ENCODE measurements around the gene SMO. TPM values are rescaled to one million over a fixed set of nuclear protein-coding genes. Genes with fewer than 3 reads are reported as not detected.

Gene SMO
- total and polyA plus RNA-seq, 2 donors (not counting 3 experiments of a cell fraction or from before 2014, with no cell fraction given) = 13.2 to 16.5 TPM

GRCh38 chr7:129163875-129164544 is 24.4 kb upstream of the SMO start:
- Histone ChIP-seq H3K9me1 (replicated peaks; ENCODE audit: control insufficient read depth, extremely low read depth, insufficient read depth, low read length) (no peaks in the 10 kb centered on the region), H3K27ac (ENCODE audit: insufficient read depth, low read depth, low read length) (no peak overlapping the region), H2AFZ (ENCODE audit: low read depth, low read length) (no peak overlapping the region), H3K4me2 (ENCODE audit: insufficient read depth, low read length) (no peak overlapping the region), H3K4me3 (replicated peaks in 1 of 3; ENCODE audit: insufficient read depth in 1 of 3, low read depth in 1 of 3, low read length in 3 of 3) (no peak overlapping the region), H3K79me2 (ENCODE audit: control insufficient read depth, insufficient read depth, low read length) (no peaks in the 10 kb centered on the region), H3K4me1 (ENCODE audit: control insufficient read depth, extremely low read depth, insufficient read depth, low read length) (no peaks in the 10 kb centered on the region), H3K9ac (replicated peaks; ENCODE audit: extremely low read depth, insufficient read depth, low read length) (no peak overlapping the region), H3K36me3 (ENCODE audit: control insufficient read depth in 2 of 2, extremely low read depth in 1 of 2, insufficient read depth in 2 of 2, low read length in 2 of 2) (no peaks in the 10 kb centered on the region), H4K20me1 (replicated peaks; ENCODE audit: control insufficient read depth, extremely low read depth, insufficient read depth, low read length) (no peaks in the 10 kb centered on the region), H3K9me3 (replicated peaks; ENCODE audit: control insufficient read depth, insufficient read depth, low read length) (no peaks in the 10 kb centered on the region), H3K27me3 (ENCODE audit: control insufficient read depth in 2 of 2, insufficient read depth in 2 of 2, low read length in 2 of 2) (peaks cover 15 to 19% of the 10 kb centered on the region in 2 experiments)
- dilution Hi-C loops (cut with MboI; ENCODE audit: extremely low pct_ligation_motif_present, low sequenced_read_pairs) (no loop called here), intact Hi-C loops (cut with micrococcal nuclease) (loop anchor here (1.0 kb wide), 1 partner anchor 46 kb away; no protein-coding TSS in a partner anchor)
- FAIRE-seq (peak; percentile 76), DNase-seq (ENCODE audit: low read depth, low spot score) (peak; percentile 61)
- TF ChIP-seq CTCF (IDR thresholded peaks at IDR 0.05; ENCODE audit: extremely low read depth in 1 of 2, insufficient read depth in 1 of 2, low read depth in 1 of 2, low read length in 2 of 2) (peak; percentile 56 to 61), FOS (IDR thresholded peaks at IDR 0.05; ENCODE audit: borderline replicate concordance, insufficient read depth, low read length) (no peak)
- POLR2A ChIA-PET = interaction anchor here (0.6 kb wide), 1 partner anchor 48 kb away, joined by 7 read pairs; no protein-coding TSS in a partner anchor
- CTCF ChIA-PET = interaction anchor here (0.6 to 9.5 kb wide), 83 partner anchors 8 to 1164 kb away, joined by 3 to 465 read pairs (median 4); partner anchors contain the start of genes AHCYL2, CALU, IRF5 and SMO
- BruUV-seq (replicated peaks) = no TSS peak

GRCh38 chr7:129166745-129167144 is 21.7 kb upstream of the SMO start:
- no peaks in the 10 kb centered on the region for H3K79me2 ChIP-seq (ENCODE audit: control insufficient read depth, insufficient read depth, low read length)
- H3K4me2 ChIP-seq (ENCODE audit: insufficient read depth, low read length) = no peak overlapping the region
- dilution Hi-C loops (cut with MboI; ENCODE audit: extremely low pct_ligation_motif_present, low sequenced_read_pairs) = no loop called here
- no peaks in the 10 kb centered on the region for H3K36me3 ChIP-seq (ENCODE audit: control insufficient read depth in 2 of 2, extremely low read depth in 1 of 2, insufficient read depth in 2 of 2, low read length in 2 of 2)
- H3K9me1 ChIP-seq (replicated peaks; ENCODE audit: control insufficient read depth, extremely low read depth, insufficient read depth, low read length) = no peaks in the 10 kb centered on the region
- no peak overlapping the region for H2AFZ ChIP-seq (ENCODE audit: low read depth, low read length)
- ChIA-PET POLR2A (no interaction called here), CTCF (interaction anchor here (0.6 to 9.5 kb wide), 6 partner anchors 10 to 501 kb away, joined by 3 to 465 read pairs (median 4); no protein-coding TSS in a partner anchor)
- DNase-seq (ENCODE audit: low read depth, low spot score) (no peak), FAIRE-seq (no peak)
- TF ChIP-seq JUN (IDR thresholded peaks at IDR 0.05; ENCODE audit: borderline replicate concordance, insufficient read depth, insufficient read length, low read depth) (no peak), GATA2 (IDR thresholded peaks at IDR 0.05; ENCODE audit: insufficient read depth, insufficient read length, low read depth, low read length) (no peak), FOS (IDR thresholded peaks at IDR 0.05; ENCODE audit: borderline replicate concordance, insufficient read depth, low read length) (no peak), CTCF (IDR thresholded peaks at IDR 0.05; ENCODE audit: extremely low read depth in 1 of 2, insufficient read depth in 1 of 2, low read depth in 1 of 2, low read length in 2 of 2) (no peak), MYC (IDR thresholded peaks at IDR 0.05; ENCODE audit: low read depth, low read length) (no peak), MAX (IDR thresholded peaks at IDR 0.05; ENCODE audit: insufficient read depth, insufficient read length) (no peak), POLR2A (IDR thresholded peaks at IDR 0.05; ENCODE audit: low read depth, low read length) (no peak), EZH2 (IDR thresholded peaks at IDR 0.05; ENCODE audit: borderline replicate concordance, low read depth, low read length, severe bottlenecking) (no peak), POLR2AphosphoS5 (IDR thresholded peaks at IDR 0.05; ENCODE audit: insufficient read depth, low read depth, low read length) (no peak)
- peaks cover 6% of the 10 kb centered on the region for H3K4me1 ChIP-seq (ENCODE audit: control insufficient read depth, extremely low read depth, insufficient read depth, low read length)
- H3K9me3 ChIP-seq (replicated peaks; ENCODE audit: control insufficient read depth, insufficient read depth, low read length) = no peaks in the 10 kb centered on the region
- H4K20me1 ChIP-seq (replicated peaks; ENCODE audit: control insufficient read depth, extremely low read depth, insufficient read depth, low read length) = no peaks in the 10 kb centered on the region
- intact Hi-C loops (cut with micrococcal nuclease) = no loop called here
- no peak overlapping the region for H3K27ac ChIP-seq (ENCODE audit: insufficient read depth, low read depth, low read length)
- no TSS peak for BruUV-seq (replicated peaks)
- H3K9ac ChIP-seq (replicated peaks; ENCODE audit: extremely low read depth, insufficient read depth, low read length) = no peak overlapping the region
- H3K27me3 ChIP-seq (ENCODE audit: control insufficient read depth in 2 of 2, insufficient read depth in 2 of 2, low read length in 2 of 2) = peaks cover 12 to 17% of the 10 kb centered on the region in 2 experiments
- no peak overlapping the region for H3K4me3 ChIP-seq (replicated peaks in 1 of 3; ENCODE audit: insufficient read depth in 1 of 3, low read depth in 1 of 3, low read length in 3 of 3)

Data from endothelial cell of umbilical vein (primary cell).